SU-DHL-6 (cell line): ENCODE data around the gene MCTS1.

ENCODE experiments used
- EZH2phosphoT487 ChIP-seq: fragments of 200-600 bp; sonication (generic), shearing (Covaris generic); conservative IDR thresholded peaks from 2 replicates; pipeline ENCODE4 v1.6.1; 2018; ENCODE audit warnings: mild to moderate bottlenecking, antibody characterized with exemption, low read length, moderate library complexity, mixed read lengths
- TF ChIP-seq, protein P1 (sequence below): fragments of 200-600 bp; sonication (generic); IDR thresholded peaks from one replicate; pipeline ENCODE4 v1.5.1; 2017; ENCODE audit warnings: antibody characterized with exemption, mild to moderate bottlenecking, low read length, moderate library complexity; ENCODE audit not compliant: insufficient read depth, poor library complexity, severe bottlenecking

DNA sequence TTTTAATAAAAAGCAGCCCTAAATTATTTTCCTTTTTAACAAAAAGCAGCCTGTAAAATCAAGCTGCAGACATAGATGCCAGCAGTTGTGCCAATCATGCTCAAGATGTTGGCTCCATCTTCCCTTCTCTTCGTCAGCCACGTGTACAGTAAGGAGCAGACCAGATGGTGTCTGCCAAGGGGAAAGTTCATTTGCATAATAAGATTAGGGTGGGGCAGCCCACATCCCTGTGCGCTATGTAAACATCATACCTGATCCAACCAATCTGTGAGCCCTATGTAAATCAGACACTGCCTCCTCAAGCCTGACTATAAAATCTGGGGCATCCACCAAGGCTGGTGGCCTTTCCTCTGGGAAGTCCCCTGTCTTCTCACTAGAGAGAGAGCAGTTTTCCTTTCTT lies 49.1 kb downstream of the MCTS1 start:
- no peak for TF ChIP-seq EZH2phosphoT487
- TF ChIP-seq, protein P1, sequence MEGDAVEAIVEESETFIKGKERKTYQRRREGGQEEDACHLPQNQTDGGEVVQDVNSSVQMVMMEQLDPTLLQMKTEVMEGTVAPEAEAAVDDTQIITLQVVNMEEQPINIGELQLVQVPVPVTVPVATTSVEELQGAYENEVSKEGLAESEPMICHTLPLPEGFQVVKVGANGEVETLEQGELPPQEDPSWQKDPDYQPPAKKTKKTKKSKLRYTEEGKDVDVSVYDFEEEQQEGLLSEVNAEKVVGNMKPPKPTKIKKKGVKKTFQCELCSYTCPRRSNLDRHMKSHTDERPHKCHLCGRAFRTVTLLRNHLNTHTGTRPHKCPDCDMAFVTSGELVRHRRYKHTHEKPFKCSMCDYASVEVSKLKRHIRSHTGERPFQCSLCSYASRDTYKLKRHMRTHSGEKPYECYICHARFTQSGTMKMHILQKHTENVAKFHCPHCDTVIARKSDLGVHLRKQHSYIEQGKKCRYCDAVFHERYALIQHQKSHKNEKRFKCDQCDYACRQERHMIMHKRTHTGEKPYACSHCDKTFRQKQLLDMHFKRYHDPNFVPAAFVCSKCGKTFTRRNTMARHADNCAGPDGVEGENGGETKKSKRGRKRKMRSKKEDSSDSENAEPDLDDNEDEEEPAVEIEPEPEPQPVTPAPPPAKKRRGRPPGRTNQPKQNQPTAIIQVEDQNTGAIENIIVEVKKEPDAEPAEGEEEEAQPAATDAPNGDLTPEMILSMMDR, result no peak
